Fibroblast of peridontal ligament (primary cell): Measurements from ENCODE around the gene ITGB2.

Source experiments
- DNase-seq: peaks from one replicate; pipeline ENCODE4 v3.0.0-alpha.2; 2010; ENCODE audit errors: extremely low read depth

Gene ITGB2

GRCh38 chr21:44897326-44898010 is 23.2 kb downstream of the ITGB2 start:
- DNase-seq = no peak

GRCh38 chr21:44896561-44897286 is 24.0 kb downstream of the ITGB2 start:
- DNase-seq = no peak

- DNase-seq = no peak
These were observed 24.8 kb downstream of the ITGB2 start for GRCh38 chr21:44895859-44896258.

- no peak for DNase-seq
These were observed 25.9 kb downstream of the ITGB2 start for GRCh38 chr21:44894687-44895302.

GRCh38 chr21:44893948-44894656 is 26.6 kb downstream of the ITGB2 start:
- DNase-seq = no peak

- no peak for DNase-seq
These were observed 27.5 kb downstream of the ITGB2 start for GRCh38 chr21:44893278-44893556.

- DNase-seq = peak; percentile 50
These were observed 28.0 kb downstream of the ITGB2 start for GRCh38 chr21:44892536-44893277.

GRCh38 chr21:44892095-44892494 is 28.6 kb downstream of the ITGB2 start:
- DNase-seq = no peak

- no peak for DNase-seq
These were observed 29.1 kb downstream of the ITGB2 start for GRCh38 chr21:44891631-44892031.

GRCh38 chr21:44890961-44891541 is 29.6 kb downstream of the ITGB2 start:
- no peak for DNase-seq

- no peak for DNase-seq
These were observed 30.3 kb downstream of the ITGB2 start for GRCh38 chr21:44890338-44890931.

GRCh38 chr21:44889625-44890337 is 30.9 kb downstream of the ITGB2 start:
- no peak for DNase-seq

- no peak for DNase-seq
These were observed 31.8 kb downstream of the ITGB2 start for GRCh38 chr21:44888581-44889550.

GRCh38 chr21:44887807-44888580 is 32.7 kb downstream of the ITGB2 start:
- no peak for DNase-seq

- DNase-seq = no peak
These were observed 33.4 kb downstream of the ITGB2 start for GRCh38 chr21:44887126-44887806.

- DNase-seq = no peak
These were observed 34.3 kb downstream of the ITGB2 start for GRCh38 chr21:44886113-44887075.

GRCh38 chr21:44885615-44886014 is 35.1 kb downstream of the ITGB2 start:
- no peak for DNase-seq
